Astrocyte (in vitro differentiated cells and primary cell): ENCODE results near the gene PCDHGA1. TPM values are rescaled to one million over a fixed set of nuclear protein-coding genes. Genes with fewer than 3 reads are reported as not detected.
A peak's percentile ranks its signal among the peaks of the same experiment; 100 is the strongest.

Experiments used
- DNase-seq: peaks from one replicate; pipeline ENCODE4 v3.0.0-alpha.2; 2010; ENCODE audit warnings: low read depth
- FAIRE-seq: peaks from 2 replicates; lab custom pipeline; 2011; peaks lifted over from hg19 to GRCh38; lab: Jason Lieb, UNC
- H2AFZ ChIP-seq: 2 replicates; pipeline ENCODE4 v1.6.0; 2012; ENCODE audit warnings: low read depth, low read length, inconsistent platforms
- H3K27ac ChIP-seq: 2 replicates; pipeline ENCODE4 v1.5.1; 2011; ENCODE audit warnings: low read depth, low read length, inconsistent platforms
- H3K27me3 ChIP-seq: 2 replicates; pipeline ENCODE4 v1.6.0; 2011; ENCODE audit warnings: low read length, inconsistent platforms; ENCODE audit not compliant: insufficient read depth
- H3K36me3 ChIP-seq: 2 replicates; pipeline ENCODE4 v1.5.1; 2011; ENCODE audit warnings: low read length, inconsistent platforms; ENCODE audit not compliant: insufficient read depth
- H3K4me1 ChIP-seq: 2 replicates; pipeline ENCODE4 v1.5.1; 2011; ENCODE audit warnings: low read length, inconsistent platforms; ENCODE audit not compliant: insufficient read depth
- H3K4me2 ChIP-seq: 2 replicates; pipeline ENCODE4 v1.6.0; 2012; ENCODE audit warnings: low read length, inconsistent platforms
- H3K4me3 ChIP-seq: 2 replicates; pipeline ENCODE4 v1.5.1; 2011; ENCODE audit warnings: low read depth, mild to moderate bottlenecking, low read length, inconsistent platforms; ENCODE audit not compliant: insufficient read depth
- H3K79me2 ChIP-seq: 2 replicates; pipeline ENCODE4 v1.6.0; 2012; ENCODE audit warnings: mild to moderate bottlenecking, low read length, inconsistent platforms; ENCODE audit not compliant: insufficient read depth
- H3K9ac ChIP-seq: 2 replicates; pipeline ENCODE4 v1.6.0; 2012; ENCODE audit warnings: mild to moderate bottlenecking, low read length, inconsistent platforms
- H3K9me3 ChIP-seq: 2 replicates; pipeline ENCODE4 v1.5.1; 2012; ENCODE audit warnings: low read depth, mild to moderate bottlenecking, low read length, inconsistent platforms; ENCODE audit not compliant: insufficient read depth
- H4K20me1 ChIP-seq: 2 replicates; pipeline ENCODE4 v1.6.0; 2012; ENCODE audit warnings: low read length, inconsistent platforms; ENCODE audit not compliant: insufficient read depth
- H3K27ac Mint-ChIP-seq: one replicate; pipeline ENCODE4 v1.8.0; 2021; ENCODE audit warnings: mild to moderate bottlenecking, mixed read lengths; ENCODE audit not compliant: unreplicated experiment
- H3K27me3 Mint-ChIP-seq: one replicate; pipeline ENCODE4 v1.8.0; 2021; ENCODE audit warnings: low read depth, mixed read lengths; ENCODE audit not compliant: unreplicated experiment
- H3K36me3 Mint-ChIP-seq: one replicate; pipeline ENCODE4 v1.8.0; 2021; ENCODE audit warnings: low read depth, mixed read lengths; ENCODE audit not compliant: unreplicated experiment
- H3K4me1 Mint-ChIP-seq: one replicate; pipeline ENCODE4 v1.8.0; 2021; ENCODE audit warnings: low read depth, mixed read lengths; ENCODE audit not compliant: unreplicated experiment
- H3K4me3 Mint-ChIP-seq: one replicate; pipeline ENCODE4 v1.8.0; 2021; ENCODE audit warnings: mild to moderate bottlenecking, moderate library complexity, mixed read lengths; ENCODE audit not compliant: unreplicated experiment
- H3K9me3 Mint-ChIP-seq: one replicate; pipeline ENCODE4 v1.8.0; 2021; ENCODE audit warnings: mild to moderate bottlenecking, mixed read lengths; ENCODE audit not compliant: unreplicated experiment
- EZH2 ChIP-seq: IDR thresholded peaks from 2 replicates; pipeline ENCODE4 v1.6.1; 2012; ENCODE audit warnings: mild to moderate bottlenecking, low read length, inconsistent platforms; ENCODE audit not compliant: insufficient read depth
- total RNA-seq: library from RNA; stranded (reverse); gene quantifications from 2 replicates; pipeline ENCODE4 v1.2.1, GENCODE V29; 2021
- TF ChIP-seq, protein P1 (sequence below): IDR thresholded peaks from 2 replicates; pipeline ENCODE4 v1.5.1; 2011; ENCODE audit warnings: low read depth, mild to moderate bottlenecking, inconsistent platforms, low read length, moderate library complexity; ENCODE audit not compliant: insufficient read depth

PCDHGA1 gene
- total RNA-seq, 1 donor from 2014 or later = 0.27 TPM

DNA sequence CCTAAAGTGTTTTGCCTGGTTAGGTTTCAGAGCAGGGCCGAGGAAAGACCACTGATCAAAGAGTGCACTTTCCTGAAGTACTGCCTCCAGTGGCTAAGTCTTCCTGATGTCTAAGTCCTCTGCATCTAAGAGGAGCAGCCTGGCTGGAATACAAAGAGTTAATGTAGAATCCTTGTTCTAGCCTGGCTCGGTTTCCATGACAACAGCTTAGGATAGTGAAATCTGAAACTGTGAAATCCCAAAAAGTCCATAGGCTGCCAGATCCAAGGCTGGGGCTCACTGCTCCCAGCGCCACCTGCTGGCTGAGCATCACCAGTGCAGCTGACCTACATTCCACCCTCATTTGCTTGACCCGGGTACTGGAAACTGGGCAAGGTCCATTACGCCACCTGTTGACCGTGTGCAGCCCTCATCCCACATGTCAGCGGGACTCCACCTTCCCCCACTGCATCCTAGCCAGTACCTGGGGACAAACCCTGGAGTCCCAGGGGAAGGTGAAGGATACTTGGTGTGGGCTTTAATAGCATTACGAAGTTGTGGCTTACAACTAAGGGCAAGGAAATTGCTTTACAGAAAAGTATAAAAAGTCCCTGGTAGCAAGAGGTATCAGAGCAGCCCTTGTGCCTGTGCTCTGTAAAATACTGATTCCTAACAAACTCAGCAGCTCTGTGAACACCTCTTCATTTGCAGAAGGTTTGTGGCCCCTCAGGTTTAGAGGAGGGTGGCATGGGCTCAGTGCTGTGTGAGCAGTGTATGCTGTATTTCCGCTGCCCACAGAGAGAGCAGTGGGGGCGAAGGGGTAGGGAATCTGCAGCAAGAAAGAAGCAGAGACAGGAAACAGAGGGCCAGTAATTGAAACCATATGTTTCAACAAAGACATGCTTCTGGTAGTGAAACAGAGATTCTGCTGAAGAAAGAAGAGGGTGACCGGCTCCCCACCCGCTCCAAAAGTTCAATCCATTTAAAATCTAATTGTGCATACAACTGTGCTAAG lies 194.6 kb downstream of the PCDHGA1 start:
- no peak overlapping the region for H3K4me3 Mint-ChIP-seq
- peaks cover 60% of the 10 kb centered on the region for H3K4me1 Mint-ChIP-seq
- H3K27ac ChIP-seq = peak overlapping the region; percentile 77
- peaks cover 14% of the 10 kb centered on the region for H3K36me3 ChIP-seq
- peak overlapping the region; percentile 81 for H3K27ac Mint-ChIP-seq
- H3K27me3 Mint-ChIP-seq = no peaks in the 10 kb centered on the region
- H3K4me3 ChIP-seq = peak overlapping the region; percentile 6
- H2AFZ ChIP-seq = no peak overlapping the region
- no peaks in the 10 kb centered on the region for H3K9me3 Mint-ChIP-seq
- peaks cover 61% of the 10 kb centered on the region for H3K4me1 ChIP-seq
- peak overlapping the region; percentile 64 for H3K9ac ChIP-seq
- no peaks in the 10 kb centered on the region for H3K27me3 ChIP-seq
- no peaks in the 10 kb centered on the region for H3K9me3 ChIP-seq
- FAIRE-seq (peak; percentile 69), DNase-seq (peak; percentile 90)
- peaks cover 5% of the 10 kb centered on the region for H3K79me2 ChIP-seq
- H3K4me2 ChIP-seq = peak overlapping the region; percentile 76
- no peaks in the 10 kb centered on the region for H4K20me1 ChIP-seq
- no peak for TF ChIP-seq EZH2
- TF ChIP-seq, protein P1, sequence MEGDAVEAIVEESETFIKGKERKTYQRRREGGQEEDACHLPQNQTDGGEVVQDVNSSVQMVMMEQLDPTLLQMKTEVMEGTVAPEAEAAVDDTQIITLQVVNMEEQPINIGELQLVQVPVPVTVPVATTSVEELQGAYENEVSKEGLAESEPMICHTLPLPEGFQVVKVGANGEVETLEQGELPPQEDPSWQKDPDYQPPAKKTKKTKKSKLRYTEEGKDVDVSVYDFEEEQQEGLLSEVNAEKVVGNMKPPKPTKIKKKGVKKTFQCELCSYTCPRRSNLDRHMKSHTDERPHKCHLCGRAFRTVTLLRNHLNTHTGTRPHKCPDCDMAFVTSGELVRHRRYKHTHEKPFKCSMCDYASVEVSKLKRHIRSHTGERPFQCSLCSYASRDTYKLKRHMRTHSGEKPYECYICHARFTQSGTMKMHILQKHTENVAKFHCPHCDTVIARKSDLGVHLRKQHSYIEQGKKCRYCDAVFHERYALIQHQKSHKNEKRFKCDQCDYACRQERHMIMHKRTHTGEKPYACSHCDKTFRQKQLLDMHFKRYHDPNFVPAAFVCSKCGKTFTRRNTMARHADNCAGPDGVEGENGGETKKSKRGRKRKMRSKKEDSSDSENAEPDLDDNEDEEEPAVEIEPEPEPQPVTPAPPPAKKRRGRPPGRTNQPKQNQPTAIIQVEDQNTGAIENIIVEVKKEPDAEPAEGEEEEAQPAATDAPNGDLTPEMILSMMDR = peak; percentile 99
- peaks cover 17% of the 10 kb centered on the region for H3K36me3 Mint-ChIP-seq

DNA sequence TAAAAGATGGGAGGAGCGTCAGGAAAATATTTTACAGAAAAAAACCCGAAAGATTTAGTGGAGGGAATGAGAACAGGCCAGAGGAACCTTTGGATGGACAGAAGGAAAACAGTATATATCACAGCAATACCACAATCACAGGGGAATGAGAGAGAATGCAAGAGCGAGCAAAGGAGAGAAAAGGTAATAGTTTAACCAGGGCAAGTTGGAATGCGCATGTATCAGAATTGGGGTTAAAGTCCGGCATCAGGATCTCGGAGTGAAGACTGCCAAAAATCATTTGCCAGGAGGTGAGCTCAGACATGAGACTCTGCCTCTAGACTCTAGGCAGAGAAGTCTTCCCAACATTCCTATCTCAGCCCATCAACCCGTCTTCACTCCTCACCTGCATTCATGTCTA lies 195.3 kb downstream of the PCDHGA1 start:
- Histone ChIP-seq H3K36me3 (peaks cover 14% of the 10 kb centered on the region), H2AFZ (no peak overlapping the region)

More for the DNA sequence above, 195.3 kb downstream of the PCDHGA1 start:
- Mint-ChIP-seq H3K27me3 (no peaks in the 10 kb centered on the region), H3K9me3 (no peaks in the 10 kb centered on the region), H3K4me1 (peaks cover 53% of the 10 kb centered on the region), H3K36me3 (peaks cover 13% of the 10 kb centered on the region), H3K4me3 (no peak overlapping the region), H3K27ac (no peak overlapping the region)
- FAIRE-seq = no peak
- Histone ChIP-seq H3K27me3 (no peaks in the 10 kb centered on the region), H3K9me3 (no peaks in the 10 kb centered on the region), H3K27ac (peak overlapping the region; percentile 77), H3K4me2 (peak overlapping the region; percentile 76), H3K4me3 (no peak overlapping the region), H3K4me1 (peaks cover 56% of the 10 kb centered on the region), H3K9ac (peak overlapping the region; percentile 64), H4K20me1 (no peaks in the 10 kb centered on the region), H3K79me2 (peaks cover 5% of the 10 kb centered on the region)
- no peak for TF ChIP-seq EZH2
- TF ChIP-seq, protein P1 = no peak
- no peak for DNase-seq
